K562 (cell line): Measurements from ENCODE around the gene PRR5. TPM values are rescaled to one million over a fixed set of nuclear protein-coding genes. Genes with fewer than 3 reads are reported as not detected.

Experiments used
- ATAC-seq: fragments of 200-7000 bp; cut with Tn5 transposase; 3 replicates; pipeline ENCODE4 v1.9.1; 2020; ENCODE audit warnings: moderate library complexity
- BruUV-seq: library from RNA; stranded (reverse); fragments of 400-500 nt; replicated peaks from 2 replicates; lab custom pipeline; 2021; lab: Mats Ljungman, UMichigan
- CTCF ChIA-PET: fragments of 300-600 bp; formaldehyde crosslinking; extraction: SDS; loops from one replicate; lab custom pipeline; 2021; ENCODE audit warnings: low intra/inter-chr PET ratio; lab: Yijun Ruan, JAX
- POLR2A ChIA-PET: fragments of 300-600, 350-650 bp; sonication (Branson Sonifier 250); formaldehyde crosslinking; extraction: SDS; loops from one replicate; lab custom pipeline; 2021; ENCODE audit warnings: antibody characterized with exemption, inconsistent platforms; lab: Yijun Ruan, JAX
- DNase-seq, 4 experiments: peaks; one replicate each; pipeline versions ENCODE4 v3.0.0 to v3.0.0-alpha.2; 2011 to 2018; ENCODE audit warnings: low spot score in 3 of 4, mixed read lengths in 3 of 4; ENCODE audit errors: extremely low read depth in 1 of 4
- FAIRE-seq: peaks from 2 replicates; lab custom pipeline; 2011; peaks lifted over from hg19 to GRCh38; lab: Jason Lieb, UNC
- H2AFZ ChIP-seq: 2 replicates; pipeline ENCODE4 v1.6.0; 2011; ENCODE audit warnings: low read depth, low read length, control low read depth, inconsistent platforms
- H3K27ac ChIP-seq: fragments of 200-600 bp; 3 replicates; pipeline ENCODE4 v1.8.0; 2011; ENCODE audit warnings: low read depth, mild to moderate bottlenecking, control low read depth, inconsistent platforms, low read length, moderate library complexity, mixed read lengths; ENCODE audit errors: extremely low read depth
- H3K27me3 ChIP-seq, 2 experiments: fragments of 300-600 bp in 1 of 2; 2 replicates in 1 of 2; 3 replicates in 1 of 2; pipeline versions ENCODE4 v1.6.0 to v1.8.0; 2011; ENCODE audit warnings: inconsistent platforms in 2 of 2, low read length in 2 of 2, mild to moderate bottlenecking in 1 of 2, mixed read lengths in 1 of 2, moderate library complexity in 1 of 2; ENCODE audit not compliant: control insufficient read depth in 2 of 2, insufficient read depth in 2 of 2
- H3K36me3 ChIP-seq: fragments of 300-600 bp; 3 replicates; pipeline ENCODE4 v1.8.0; 2011; ENCODE audit warnings: mild to moderate bottlenecking, low read length, inconsistent platforms; ENCODE audit not compliant: control insufficient read depth, insufficient read depth
- H3K4me1 ChIP-seq, 2 experiments: fragments of 200-600 bp in 1 of 2; replicated peaks in 1 of 2; 2 replicates in 1 of 2; 3 replicates in 1 of 2; pipeline versions ENCODE4 v1.5.1 to v1.8.0; 2011; ENCODE audit warnings: inconsistent platforms in 2 of 2, low read length in 2 of 2, mild to moderate bottlenecking in 1 of 2, mixed read lengths in 1 of 2, moderate library complexity in 1 of 2; ENCODE audit not compliant: control insufficient read depth in 2 of 2, insufficient read depth in 2 of 2
- H3K4me2 ChIP-seq: 2 replicates; pipeline ENCODE4 v1.6.1; 2011; ENCODE audit warnings: low read length, control low read depth, inconsistent platforms, mixed read lengths; ENCODE audit not compliant: insufficient read depth
- H3K4me3 ChIP-seq: fragments of 200-600 bp; sonication (generic), shearing (Covaris generic); 2 replicates; pipeline ENCODE4 v1.5.1; 2016; ENCODE audit warnings: control low read depth, inconsistent platforms
- H3K79me2 ChIP-seq: fragments of 200-600 bp; 3 replicates; pipeline ENCODE4 v1.8.0; 2011; ENCODE audit warnings: low read length, inconsistent platforms; ENCODE audit not compliant: control insufficient read depth, insufficient read depth
- H3K9ac ChIP-seq, 2 experiments: 2 replicates each; pipeline versions ENCODE4 v1.6.0 to v1.6.1; 2011; ENCODE audit warnings: low read depth in 2 of 2, low read length in 2 of 2, control low read depth in 1 of 2, inconsistent platforms in 1 of 2, mild to moderate bottlenecking in 1 of 2, mixed read lengths in 1 of 2; ENCODE audit not compliant: insufficient read depth in 1 of 2
- H3K9me1 ChIP-seq: one replicate; pipeline ENCODE4 v1.6.0; 2011; ENCODE audit warnings: inconsistent platforms, mild to moderate bottlenecking, low read length, moderate library complexity; ENCODE audit not compliant: control insufficient read depth, insufficient read depth
- H3K9me3 ChIP-seq: replicated peaks from 2 replicates; pipeline ENCODE4 v1.5.1; 2011; ENCODE audit warnings: low read depth, low read length, inconsistent platforms; ENCODE audit not compliant: control insufficient read depth, insufficient read depth
- H4K20me1 ChIP-seq: replicated peaks from 2 replicates; pipeline ENCODE4 v1.6.1; 2011; ENCODE audit warnings: low read length, inconsistent platforms, mixed read lengths; ENCODE audit not compliant: control insufficient read depth, insufficient read depth
- ARID3A ChIP-seq: IDR thresholded peaks from 2 replicates; pipeline ENCODE4 v1.6.1; 2012; ENCODE audit warnings: low read depth, low read length, improper control_type of control experiment, borderline replicate concordance
- FOXK1 ChIP-seq: sonication (generic); formaldehyde crosslinking; IDR thresholded peaks from 2 replicates; pipeline ENCODE4 v1.8.0; 2022; ENCODE audit warnings: missing genetic modification reagents, mild to moderate bottlenecking, borderline replicate concordance
- KDM1A ChIP-seq, 2 experiments: fragments of 450-650 bp; IDR thresholded peaks; 2 replicates each; pipeline ENCODE4 v1.6.1; 2016; ENCODE audit warnings: mild to moderate bottlenecking in 2 of 2
- MYC ChIP-seq, 2 experiments: fragments of 250-450 bp in 1 of 2; sonication (Bioruptor Pico) in 1 of 2; IDR thresholded peaks; 2 replicates each; pipeline versions ENCODE4 v1.5.1 to v1.6.1; 2012 to 2021; ENCODE audit warnings: low read depth in 2 of 2, borderline replicate concordance in 1 of 2, improper control_type of control experiment in 1 of 2, low read length in 1 of 2, mild to moderate bottlenecking in 1 of 2, moderate library complexity in 1 of 2
- SAFB ChIP-seq: fragments of 200-400 bp; formaldehyde crosslinking; IDR thresholded peaks from 2 replicates; pipeline ENCODE4 v1.6.1; 2017; ENCODE audit warnings: low read depth, low read length, borderline replicate concordance
- ZNF277 ChIP-seq: fragments of 250-450 bp; sonication (Bioruptor Pico); IDR thresholded peaks from 2 replicates; pipeline ENCODE4 v1.8.0; 2022; ENCODE audit warnings: inconsistent platforms, mild to moderate bottlenecking, moderate library complexity, borderline replicate concordance
- ZNF280B ChIP-seq: fragments of 250-450 bp; sonication (Bioruptor Pico); IDR thresholded peaks from 2 replicates; pipeline ENCODE4 v1.5.1; 2021; ENCODE audit warnings: mild to moderate bottlenecking
- ZNF76 ChIP-seq: fragments of 250-450 bp; sonication (Bioruptor Pico); IDR thresholded peaks from 2 replicates; pipeline ENCODE4 v1.4.0; 2020; ENCODE audit warnings: mild to moderate bottlenecking, moderate library complexity, borderline replicate concordance
- WGBS: fragments of 100-300 bp; shearing (Covaris generic); methylation state at CpG from one replicate; pipeline ENCODE4 v1.1.6; 2016; ENCODE audit warnings: low coverage, mixed read lengths; ENCODE audit not compliant: insufficient coverage; ENCODE audit errors: missing lambda C conversion rate; 5-methylcytosine and 5-hydroxymethylcytosine counted together
- in situ Hi-C: fragments of 300-500 bp; cut with MboI; formaldehyde crosslinking; loops from 4 replicates; pipeline ENCODE4 v1.15.0; 2018; ENCODE audit warnings: inconsistent platforms, mixed read lengths
- intact Hi-C: fragments of 100-400 bp; cut with micrococcal nuclease; formaldehyde crosslinking; loops from 2 replicates; pipeline ENCODE4 v1.14.2; 2022
- polyA plus RNA-seq, 8 experiments: library from polyadenylated mRNA; depleted of rRNA in 4 of 8; stranded (reverse) in 5 of 8; unstranded in 3 of 8; fragments of >200 nt; fragmentation: Nextera tagmentation in 2 of 8; fragmentation: Illumina TruSeq in 1 of 8; extraction: Ambion mirVana in 2 of 8; extraction: Trizol in 1 of 8; gene quantifications; 2 replicates each; pipeline versions ENCODE4 v1.2.1 to v1.2.3, GENCODE V29; 2011 to 2014; ENCODE audit warnings: inconsistent platforms in 1 of 8, missing spikeins in 1 of 8
- total RNA-seq, 7 experiments: library from RNA; depleted of rRNA in 6 of 7; stranded (reverse); fragments of >200 nt in 6 of 7; fragmentation: Illumina TruSeq in 2 of 7; extraction: Trizol in 2 of 7; gene quantifications; 2 replicates each; pipeline versions ENCODE4 v1.2.1 to v1.2.3, GENCODE V29; 2011 to 2021; ENCODE audit warnings: low replicate concordance in 1 of 7
- TF ChIP-seq, protein P1 (sequence below), 3 experiments: IDR thresholded peaks in 2 of 3; conservative IDR thresholded peaks in 1 of 3; 2 replicates each; pipeline ENCODE4 v1.5.1; 2011 to 2012; ENCODE audit warnings: low read length in 3 of 3, mild to moderate bottlenecking in 3 of 3, control low read depth in 2 of 3, improper control_type of control experiment in 1 of 3, inconsistent platforms in 1 of 3, low read depth in 1 of 3, mixed read lengths in 1 of 3, moderate library complexity in 1 of 3; ENCODE audit not compliant: insufficient read depth in 2 of 3

Gene PRR5
- total and polyA plus RNA-seq, 9 of the 15 experiments (the other 6 are each of a cell fraction or from before 2014, with no cell fraction given), result 0.13 to 21.0 (median 7.5) TPM

DNA sequence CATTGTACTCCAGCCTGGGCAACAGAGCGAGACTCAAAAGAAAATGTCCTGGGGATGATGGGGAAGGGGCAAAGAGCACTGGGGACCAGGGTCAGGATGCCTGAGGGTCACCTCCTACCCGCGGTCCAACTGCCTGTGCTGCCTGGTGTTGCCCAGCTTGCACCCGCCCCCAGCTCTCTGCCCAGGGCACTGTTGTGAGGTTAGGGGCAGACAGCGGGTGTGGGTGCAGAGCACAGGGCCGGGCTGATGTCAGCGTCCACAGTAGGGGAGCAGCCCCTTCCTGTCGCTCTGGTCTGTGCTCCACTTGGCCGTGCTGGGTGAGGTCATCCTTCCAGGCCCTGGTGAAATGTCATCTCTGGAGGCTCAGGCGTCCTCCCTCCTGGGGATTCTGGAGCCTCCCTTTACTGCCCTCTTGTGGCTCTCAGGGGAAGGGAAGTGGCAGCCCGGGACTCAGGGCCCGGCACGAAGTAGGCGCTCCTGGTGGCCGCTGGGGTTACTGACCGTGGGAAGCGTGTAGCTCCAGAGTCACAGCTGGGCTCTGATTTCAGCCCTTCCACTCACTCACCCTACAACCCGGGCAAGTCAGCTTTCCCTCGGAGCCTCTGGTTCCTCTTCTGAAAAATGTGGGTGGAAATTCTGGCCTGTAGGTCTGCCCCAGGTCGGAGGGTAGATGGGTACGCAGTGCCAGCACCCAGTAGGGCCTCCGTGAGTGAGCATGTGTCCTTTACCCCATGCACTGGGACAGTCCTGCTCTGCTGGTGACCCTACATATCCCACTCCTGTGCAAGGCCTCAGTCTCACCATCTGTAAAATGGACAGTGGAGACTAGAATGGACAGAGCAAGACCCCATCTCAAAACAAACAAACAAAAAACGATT is 17.3 kb upstream of the PRR5 start:
- no TSS peak for BruUV-seq
- H4K20me1 ChIP-seq, result peaks cover 27% of the 10 kb centered on the region
- ChIA-PET POLR2A (interaction anchor here (1.0 to 1.2 kb wide), 2 partner anchors 8 to 9 kb away, joined by 3 to 5 read pairs; no protein-coding TSS in a partner anchor), CTCF (interaction anchor here (1.9 kb wide), 1 partner anchor 50 kb away, joined by 22 read pairs; no protein-coding TSS in a partner anchor)
- in situ Hi-C loops, result no loop called here
- DNase-seq (peak; percentile 80 to 93 (median 84)), ATAC-seq (peak; percentile 95), FAIRE-seq (peak; percentile 94)
- H2AFZ ChIP-seq, result peak overlapping the region; percentile 66; the same call in 1 of the 2 replicates
- no peak overlapping the region for H3K4me3 ChIP-seq
- peak overlapping the region; percentile 81; the same call in 2 of the 3 replicates for H3K27ac ChIP-seq
- H3K4me1 ChIP-seq, result peaks cover 29 to 56% of the 10 kb centered on the region in 2 experiments; a peak in 4 of 5 replicates
- no peaks in the 10 kb centered on the region for H3K9me1 ChIP-seq
- no peaks in the 10 kb centered on the region for H3K9me3 ChIP-seq
- peaks cover 66% of the 10 kb centered on the region for H3K79me2 ChIP-seq
- H3K27me3 ChIP-seq, result no peaks in the 10 kb centered on the region
- H3K9ac ChIP-seq, result peak overlapping the region; percentile 25 to 79; a peak in 3 of 4 replicates
- intact Hi-C loops, result loop anchor here (5.0 kb wide), 1 partner anchor 53 kb away; no protein-coding TSS in a partner anchor
- WGBS, result 19% methylated on average over 18 of the region's 23 CpGs
- H3K36me3 ChIP-seq, result peaks cover 5% of the 10 kb centered on the region; the same call in 2 of the 3 replicates
- H3K4me2 ChIP-seq, result peak overlapping the region; percentile 72
- TF ChIP-seq KDM1A (IDR thresholded peaks at IDR 0.05) (peak; percentile 62 to 75), ZNF280B (no peak), ZNF277 (no peak), FOXK1 (CRISPR knock-in tag) (peak; percentile 55; the same call in 1 of the 2 replicates), ZNF76 (no peak), MYC (IDR thresholded peaks at IDR 0.05; ENCODE audit: low read depth, low read length) (peak; percentile 43; the same call in 1 of the 2 replicates), MYC (CRISPR knock-in tag; IDR thresholded peaks at IDR 0.05; ENCODE audit: borderline replicate concordance, low read depth) (no peak), ARID3A (no peak), SAFB (peak; percentile 58; the same call in 1 of the 2 replicates)
- TF ChIP-seq, protein P1, sequence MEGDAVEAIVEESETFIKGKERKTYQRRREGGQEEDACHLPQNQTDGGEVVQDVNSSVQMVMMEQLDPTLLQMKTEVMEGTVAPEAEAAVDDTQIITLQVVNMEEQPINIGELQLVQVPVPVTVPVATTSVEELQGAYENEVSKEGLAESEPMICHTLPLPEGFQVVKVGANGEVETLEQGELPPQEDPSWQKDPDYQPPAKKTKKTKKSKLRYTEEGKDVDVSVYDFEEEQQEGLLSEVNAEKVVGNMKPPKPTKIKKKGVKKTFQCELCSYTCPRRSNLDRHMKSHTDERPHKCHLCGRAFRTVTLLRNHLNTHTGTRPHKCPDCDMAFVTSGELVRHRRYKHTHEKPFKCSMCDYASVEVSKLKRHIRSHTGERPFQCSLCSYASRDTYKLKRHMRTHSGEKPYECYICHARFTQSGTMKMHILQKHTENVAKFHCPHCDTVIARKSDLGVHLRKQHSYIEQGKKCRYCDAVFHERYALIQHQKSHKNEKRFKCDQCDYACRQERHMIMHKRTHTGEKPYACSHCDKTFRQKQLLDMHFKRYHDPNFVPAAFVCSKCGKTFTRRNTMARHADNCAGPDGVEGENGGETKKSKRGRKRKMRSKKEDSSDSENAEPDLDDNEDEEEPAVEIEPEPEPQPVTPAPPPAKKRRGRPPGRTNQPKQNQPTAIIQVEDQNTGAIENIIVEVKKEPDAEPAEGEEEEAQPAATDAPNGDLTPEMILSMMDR (IDR thresholded peaks at IDR 0.05 in 2 of 3, conservative IDR thresholded peaks at IDR 0.05 in 1 of 3; ENCODE audit: insufficient read depth in 2 of 3, low read depth in 1 of 3, low read length in 3 of 3), result peak; percentile 98 to 100 (median 99)
